H1 (cell line): Measurements from ENCODE around the gene UBE2V1. TPM values are rescaled to one million over a fixed set of nuclear protein-coding genes. Genes with fewer than 3 reads are reported as not detected.

Experiments
- CTCF ChIA-PET: fragments of 300-600 bp; sonication (Branson Sonifier 250); formaldehyde crosslinking; loops from one replicate; lab custom pipeline; 2021; ENCODE audit not compliant: partially characterized antibody; lab: Charles Lee
- POLR2A ChIA-PET: fragments of 300-600 bp; sonication (Branson Sonifier 250); formaldehyde crosslinking; loops from one replicate; lab custom pipeline; 2021; ENCODE audit warnings: inconsistent platforms; ENCODE audit not compliant: partially characterized antibody; lab: Charles Lee
- DNase-seq, 2 experiments: peaks; one replicate each; pipeline versions ENCODE4 v3.0.0 to v3.0.0-alpha.2; 2010 to 2022; ENCODE audit warnings: low spot score in 2 of 2, low read depth in 1 of 2, mixed read lengths in 1 of 2
- FAIRE-seq: peaks from 2 replicates; lab custom pipeline; 2011; peaks lifted over from hg19 to GRCh38; lab: Jason Lieb, UNC
- H2AFZ ChIP-seq: 2 replicates; pipeline ENCODE4 v1.8.1; 2012; ENCODE audit warnings: low read length, inconsistent platforms
- H2AK5ac ChIP-seq: 2 replicates; pipeline ENCODE4 v1.6.1; 2013; ENCODE audit warnings: low read depth, low read length
- H2BK120ac ChIP-seq: replicated peaks from 2 replicates; pipeline ENCODE3; 2013; ENCODE audit warnings: low read depth, low read length, inconsistent platforms
- H2BK12ac ChIP-seq: 2 replicates; pipeline ENCODE4 v1.6.1; 2013; ENCODE audit warnings: low read depth, low read length
- H2BK15ac ChIP-seq: 2 replicates; pipeline ENCODE4 v1.6.1; 2013; ENCODE audit warnings: low read length
- H2BK20ac ChIP-seq: 2 replicates; pipeline ENCODE4 v1.6.1; 2013; ENCODE audit warnings: low read length
- H2BK5ac ChIP-seq: 2 replicates; pipeline ENCODE4 v1.6.1; 2013; ENCODE audit warnings: low read depth, low read length
- H3K14ac ChIP-seq: 2 replicates; pipeline ENCODE4 v1.6.1; 2013; ENCODE audit warnings: inconsistent platforms; ENCODE audit not compliant: insufficient read length
- H3K18ac ChIP-seq: 2 replicates; pipeline ENCODE4 v1.6.1; 2013; ENCODE audit warnings: low read length; ENCODE audit errors: extremely low read depth
- H3K23ac ChIP-seq: 2 replicates; pipeline ENCODE4 v1.6.1; 2013; ENCODE audit warnings: inconsistent platforms; ENCODE audit not compliant: insufficient read length
- H3K23me2 ChIP-seq: 2 replicates; pipeline ENCODE4 v1.6.1; 2013; ENCODE audit warnings: low read depth, low read length
- H3K27ac ChIP-seq: 2 replicates; pipeline ENCODE4 v1.6.1; 2011; ENCODE audit warnings: low read depth, low read length, inconsistent platforms
- H3K27me3 ChIP-seq, 4 experiments: replicated peaks in 1 of 4; 1 replicate in 1 of 4; 2 replicates in 3 of 4; pipeline versions ENCODE4 v1.6.1 to v1.8.1; 2011 to 2013; ENCODE audit warnings: low read length in 3 of 4, mild to moderate bottlenecking in 3 of 4, inconsistent platforms in 2 of 4, mixed read lengths in 2 of 4, moderate library complexity in 1 of 4; ENCODE audit not compliant: control insufficient read depth in 3 of 4, insufficient read depth in 3 of 4; ENCODE audit errors: extremely low read depth in 1 of 4
- H3K36me3 ChIP-seq, 4 experiments: 2 replicates each; pipeline versions ENCODE4 v1.6.1 to v1.8.1; 2011 to 2013; ENCODE audit warnings: mild to moderate bottlenecking in 4 of 4, low read length in 3 of 4, moderate library complexity in 2 of 4, control low read depth in 1 of 4, inconsistent platforms in 1 of 4; ENCODE audit not compliant: insufficient read depth in 4 of 4, control insufficient read depth in 2 of 4
- H3K4ac ChIP-seq: replicated peaks from 2 replicates; pipeline ENCODE3; 2013; ENCODE audit warnings: low read length, low read depth, mixed read lengths, inconsistent platforms; ENCODE audit not compliant: insufficient read length
- H3K4me1 ChIP-seq, 4 experiments: replicated peaks in 1 of 4; 1 replicate in 1 of 4; 2 replicates in 3 of 4; pipeline versions ENCODE4 v1.6.1 to v1.8.1; 2011 to 2013; ENCODE audit warnings: low read length in 3 of 4, inconsistent platforms in 2 of 4, mixed read lengths in 1 of 4; ENCODE audit not compliant: insufficient read depth in 4 of 4, control insufficient read depth in 3 of 4
- H3K4me2 ChIP-seq, 2 experiments: 2 replicates each; pipeline versions ENCODE4 v1.6.1 to v1.8.1; 2011 to 2013; ENCODE audit warnings: low read depth in 2 of 2, low read length in 2 of 2, control low read depth in 1 of 2, inconsistent platforms in 1 of 2, mild to moderate bottlenecking in 1 of 2; ENCODE audit not compliant: insufficient read depth in 1 of 2
- H3K4me3 ChIP-seq, 4 experiments: fragments of 200-600, 300-600 bp in 1 of 4; sonication (generic), shearing (Covaris generic), sonication (Bioruptor Twin) in 1 of 4; 2 replicates each; pipeline versions ENCODE4 v1.5.1 to v1.8.1; 2011 to 2016; ENCODE audit warnings: low read length in 4 of 4, low read depth in 3 of 4, control low read depth in 2 of 4, inconsistent platforms in 2 of 4, mild to moderate bottlenecking in 2 of 4, mixed read lengths in 1 of 4, moderate library complexity in 1 of 4; ENCODE audit not compliant: insufficient read depth in 2 of 4; ENCODE audit errors: extremely low read depth in 1 of 4
- H3K56ac ChIP-seq: replicated peaks from 2 replicates; pipeline ENCODE3; 2013; ENCODE audit warnings: low read depth, mild to moderate bottlenecking, mixed read lengths, low read length, inconsistent platforms; ENCODE audit not compliant: insufficient read length
- H3K79me1 ChIP-seq: 2 replicates; pipeline ENCODE4 v1.6.1; 2013; ENCODE audit warnings: low read depth, low read length, control low read depth
- H3K79me2 ChIP-seq, 2 experiments: 2 replicates each; pipeline versions ENCODE4 v1.6.1 to v1.8.1; 2012 to 2013; ENCODE audit warnings: low read length in 2 of 2, mild to moderate bottlenecking in 2 of 2, inconsistent platforms in 1 of 2; ENCODE audit not compliant: insufficient read depth in 2 of 2, control insufficient read depth in 1 of 2
- H3K9ac ChIP-seq, 4 experiments: replicated peaks in 1 of 4; 1 replicate in 1 of 4; 2 replicates in 3 of 4; pipeline versions ENCODE4 v1.6.1 to v1.8.1; 2011 to 2013; ENCODE audit warnings: low read depth in 3 of 4, low read length in 3 of 4, control low read depth in 2 of 4, mild to moderate bottlenecking in 2 of 4, moderate library complexity in 2 of 4, inconsistent platforms in 1 of 4; ENCODE audit errors: extremely low read depth in 1 of 4
- H3K9me3 ChIP-seq, 2 experiments: 2 replicates each; pipeline versions ENCODE4 v1.6.1 to v1.8.1; 2012 to 2013; ENCODE audit warnings: mild to moderate bottlenecking in 2 of 2, moderate library complexity in 2 of 2, control low read depth in 1 of 2, inconsistent platforms in 1 of 2, low read depth in 1 of 2, low read length in 1 of 2, mixed read lengths in 1 of 2; ENCODE audit not compliant: insufficient read depth in 2 of 2
- H4K20me1 ChIP-seq, 2 experiments: replicated peaks in 1 of 2; 2 replicates each; pipeline versions ENCODE3 to v1.8.1; 2011 to 2013; ENCODE audit warnings: inconsistent platforms in 2 of 2, low read length in 2 of 2, mild to moderate bottlenecking in 1 of 2; ENCODE audit not compliant: insufficient read depth in 2 of 2, control insufficient read depth in 1 of 2
- H4K5ac ChIP-seq: 2 replicates; pipeline ENCODE4 v1.6.1; 2013; ENCODE audit warnings: low read length, low read depth, mixed read lengths, inconsistent platforms; ENCODE audit not compliant: insufficient read length
- H4K8ac ChIP-seq: 2 replicates; pipeline ENCODE4 v1.8.0; 2013; ENCODE audit warnings: mild to moderate bottlenecking, moderate library complexity, low read length, inconsistent platforms; ENCODE audit not compliant: insufficient read depth; ENCODE audit errors: extremely low read depth
- H4K91ac ChIP-seq: replicated peaks from 2 replicates; pipeline ENCODE3; 2013; ENCODE audit warnings: low read length, mixed read lengths, inconsistent platforms; ENCODE audit not compliant: insufficient read length
- ATF3 ChIP-seq: IDR thresholded peaks from 2 replicates; pipeline ENCODE4 v1.6.1; 2011; ENCODE audit warnings: low read depth, mild to moderate bottlenecking, low read length; ENCODE audit not compliant: insufficient read depth
- BRCA1 ChIP-seq: IDR thresholded peaks from 2 replicates; pipeline ENCODE4 v1.6.1; 2012; ENCODE audit warnings: low read depth, low read length, improper control_type of control experiment
- CBX5 ChIP-seq: fragments of 300-800, 300-1000 bp; sonication (generic); IDR thresholded peaks from 2 replicates; pipeline ENCODE4 v1.7.1; 2016; ENCODE audit warnings: antibody characterized with exemption, low read length, low read depth
- CHD1 ChIP-seq: IDR thresholded peaks from 2 replicates; pipeline ENCODE4 v1.6.1; 2012; ENCODE audit warnings: low read depth, low read length, improper control_type of control experiment
- JUND ChIP-seq: IDR thresholded peaks from 2 replicates; pipeline ENCODE4 v1.6.1; 2011; ENCODE audit warnings: mild to moderate bottlenecking, improper control_type of control experiment, low read length
- MAFK ChIP-seq: IDR thresholded peaks from 2 replicates; pipeline ENCODE4 v1.6.1; 2012; ENCODE audit warnings: low read depth, mild to moderate bottlenecking, improper control_type of control experiment, low read length
- NANOG ChIP-seq: IDR thresholded peaks from 2 replicates; pipeline ENCODE4 v1.6.1; 2011; ENCODE audit warnings: low read length, low read depth, mild to moderate bottlenecking, inconsistent platforms; ENCODE audit not compliant: insufficient read depth, poor library complexity, severe bottlenecking
- POU5F1 ChIP-seq: IDR thresholded peaks from 2 replicates; pipeline ENCODE4 v1.6.1; 2011; ENCODE audit warnings: low read depth, mild to moderate bottlenecking, low read length, moderate library complexity
- RBBP5 ChIP-seq: IDR thresholded peaks from 2 replicates; pipeline ENCODE4 v1.7.1; 2012; ENCODE audit warnings: low read depth, mild to moderate bottlenecking, inconsistent platforms, low read length, moderate library complexity, borderline replicate concordance
- SP2 ChIP-seq: IDR thresholded peaks from 2 replicates; pipeline ENCODE4 v1.6.1; 2012; ENCODE audit warnings: mild to moderate bottlenecking, low read length, inconsistent platforms
- USF2 ChIP-seq: IDR thresholded peaks from 2 replicates; pipeline ENCODE4 v1.6.1; 2011; ENCODE audit warnings: low read length, improper control_type of control experiment
- WGBS, 2 experiments: shearing (Covaris generic) in 1 of 2; methylation state at CpG; one replicate each; pipeline versions ENCODE4 v1.1.6 to v1.1.7; 2013 to 2015; ENCODE audit warnings: low lambda C conversion rate in 2 of 2, mixed read lengths in 2 of 2, inconsistent platforms in 1 of 2, low coverage in 1 of 2, missing lambda C conversion rate in 1 of 2; ENCODE audit not compliant: insufficient replicate concordance in 2 of 2, insufficient coverage in 1 of 2, insufficient read length in 1 of 2; ENCODE audit errors: extremely low coverage in 1 of 2, missing lambda C conversion rate in 1 of 2; 5-methylcytosine and 5-hydroxymethylcytosine counted together
- polyA plus RNA-seq, 7 experiments: library from polyadenylated mRNA; depleted of rRNA in 3 of 7; stranded (reverse) in 5 of 7; unstranded in 2 of 7; fragments of >200 nt in 5 of 7; fragments of 200-250 nt in 2 of 7; gene quantifications; 1 replicate in 5 of 7; 2 replicates in 1 of 7; 4 replicates in 1 of 7; pipeline versions ENCODE4 v1.2.1 to v1.2.3, GENCODE V29; 2011 to 2013; ENCODE audit warnings: missing spikeins in 2 of 7, mixed read lengths in 2 of 7
- total RNA-seq: library from RNA; stranded (reverse); fragmentation: NEBNext Ultra II Directional; extraction: Animal tissue kit (Norgen Biotek cat#: 25700); gene quantifications from 2 replicates; pipeline ENCODE4 v1.2.1, GENCODE V29; 2021

Gene UBE2V1
- total and polyA plus RNA-seq, 2 of the 8 experiments (the other 6 are each of a cell fraction or from before 2014, with no cell fraction given) = 141 to 184 TPM

DNA sequence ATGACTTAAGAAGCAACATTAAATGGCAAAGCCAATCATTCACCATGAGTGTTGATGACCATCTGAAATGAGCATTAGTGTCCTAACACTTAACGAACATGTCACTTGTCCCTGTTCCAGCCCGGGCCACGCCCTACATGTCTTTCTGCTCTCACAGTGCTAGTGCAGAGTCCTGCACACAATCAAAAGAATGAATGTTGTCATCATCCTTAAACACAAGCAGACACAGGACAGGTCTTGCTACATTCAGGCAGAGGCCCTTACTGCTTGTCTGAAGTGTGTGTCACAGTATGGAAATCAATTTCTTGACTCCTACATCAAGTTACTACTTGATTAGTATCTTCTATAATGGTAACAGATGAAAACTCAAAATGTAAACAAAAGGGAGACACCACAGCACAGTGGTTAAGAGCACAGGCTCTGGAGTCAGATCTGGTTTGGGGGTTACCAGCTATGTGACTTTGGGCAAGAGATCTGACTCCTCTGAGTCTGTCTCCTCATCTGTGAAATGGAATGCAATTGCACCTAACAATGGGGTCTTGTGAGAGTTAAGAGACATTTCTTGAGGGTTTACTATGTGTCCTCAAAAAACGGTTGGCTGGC is 17.4 kb downstream of the UBE2V1 start:
- Histone ChIP-seq H3K4me2 (no peak overlapping the region), H2BK120ac (no peak overlapping the region), H3K79me2 (peaks cover 9 to 76% of the 10 kb centered on the region in 2 experiments), H2AFZ (no peak overlapping the region), H2BK20ac (no peak overlapping the region), H3K27me3 (no peaks in the 10 kb centered on the region), H3K79me1 (peaks cover 10% of the 10 kb centered on the region; the same call in 1 of the 2 replicates), H4K91ac (no peak overlapping the region), H2BK5ac (no peak overlapping the region), H2AK5ac (no peak overlapping the region), H3K9ac (no peak overlapping the region), H3K4ac (no peak overlapping the region), H2BK12ac (no peak overlapping the region), H3K56ac (no peak overlapping the region), H3K23ac (no peak overlapping the region), H3K4me3 (no peak overlapping the region), H3K36me3 (peaks cover 9 to 36% (median 23%) of the 10 kb centered on the region in 4 experiments), H4K5ac (no peak overlapping the region), H3K18ac (no peak overlapping the region), H2BK15ac (no peak overlapping the region), H4K8ac (no peak overlapping the region), H3K9me3 (no peaks in the 10 kb centered on the region), H4K20me1 (peaks cover 6 to 22% of the 10 kb centered on the region in 2 experiments), H3K23me2 (no peaks in the 10 kb centered on the region), H3K27ac (no peak overlapping the region), H3K14ac (no peak overlapping the region), H3K4me1 (peaks cover 0 to 8% (median 3%) of the 10 kb centered on the region in 4 experiments; a peak in 5 of 7 replicates)
- ChIA-PET CTCF (interaction anchor here (1.8 to 6.0 kb wide), 2 partner anchors 11 to 116 kb away, joined by 8 to 32 read pairs; no protein-coding TSS in a partner anchor), POLR2A (interaction anchor here (0.7 to 8.8 kb wide), 2 partner anchors 13 to 18 kb away, joined by 3 to 87 read pairs; partner anchors contain the start of gene UBE2V1)
- 94% methylated on average over 4 of the region's 4 CpGs; no CpG with 5 or more reads in 1 of the 2 experiments for WGBS, 2 experiments
- DNase-seq (no peak), FAIRE-seq (no peak)
- TF ChIP-seq NANOG = no peak
- no peak for TF ChIP-seq RBBP5
- no peak for TF ChIP-seq SP2
- TF ChIP-seq BRCA1 = no peak
- TF ChIP-seq JUND = no peak
- no peak for TF ChIP-seq CBX5
- no peak for TF ChIP-seq CHD1
- TF ChIP-seq POU5F1 = no peak
- no peak for TF ChIP-seq MAFK
- no peak for TF ChIP-seq USF2
- TF ChIP-seq ATF3 = no peak
